Mesodermal cell (in vitro differentiated cells): ENCODE data around the gene AAMP.
A peak's percentile ranks its signal among the peaks of the same experiment; 100 is the strongest.

Experiments
- H3K27ac ChIP-seq: 2 replicates; pipeline ENCODE4 v1.7.0; 2013; ENCODE audit warnings: mild to moderate bottlenecking, low read depth, low read length, moderate library complexity; ENCODE audit not compliant: severe bottlenecking
- H3K36me3 ChIP-seq: 2 replicates; pipeline ENCODE4 v1.7.1; 2013; ENCODE audit warnings: mild to moderate bottlenecking, low read length, moderate library complexity; ENCODE audit not compliant: control insufficient read depth, insufficient read depth
- H3K4me1 ChIP-seq: one replicate; pipeline ENCODE4 v1.7.1; 2013; ENCODE audit warnings: mild to moderate bottlenecking, low read length; ENCODE audit not compliant: insufficient read depth, control insufficient read depth, poor library complexity, severe bottlenecking
- H3K4me3 ChIP-seq: 2 replicates; pipeline ENCODE4 v1.7.0; 2013; ENCODE audit warnings: low read length, control low read depth, mild to moderate bottlenecking; ENCODE audit not compliant: insufficient read depth, poor library complexity, severe bottlenecking; ENCODE audit errors: extremely low read depth
- H3K9me3 ChIP-seq: 2 replicates; pipeline ENCODE4 v1.7.1; 2013; ENCODE audit warnings: mild to moderate bottlenecking, low read length, moderate library complexity; ENCODE audit not compliant: control insufficient read depth
- WGBS, 2 experiments: methylation state at CpG; one replicate each; pipeline ENCODE4 v1.1.5; 2013; ENCODE audit warnings: missing lambda C conversion rate in 2 of 2; ENCODE audit not compliant: insufficient coverage in 2 of 2; 5-methylcytosine and 5-hydroxymethylcytosine counted together

Gene AAMP

GRCh38 chr2:218293715-218294429, 23.9 kb upstream of the AAMP start:
- Histone ChIP-seq H3K4me1 (peaks cover 39% of the 10 kb centered on the region), H3K4me3 (no peak overlapping the region), H3K9me3 (no peaks in the 10 kb centered on the region), H3K36me3 (no peaks in the 10 kb centered on the region), H3K27ac (no peak overlapping the region)
- WGBS, 2 experiments, result 50 to 67% methylated on average over 2 to 3 of the region's 5 CpGs

- no peak within 1 kb of the TSS for H3K27ac ChIP-seq
- H3K36me3 ChIP-seq, result no peaks in the 10 kb centered on the region
- peak within 1 kb of the TSS; percentile 51 for H3K4me3 ChIP-seq
- WGBS, 2 experiments, result 46% methylated on average over 23 to 30 of the region's 63 CpGs
- no peaks in the 10 kb centered on the region for H3K9me3 ChIP-seq
- H3K4me1 ChIP-seq, result peaks cover 37% of the 10 kb centered on the region
Observed at GRCh38 chr2:218292048-218293014, 22.4 kb upstream of the AAMP start, which contains the start of gene TMBIM1. TSS of gene TMBIM1 (minus strand) at chr2:218292503. CDS start at chr2:218282141, 10,362 bp downstream.

GRCh38 chr2:218291318-218292047, 21.5 kb upstream of the AAMP start:
- peak overlapping the region; percentile 51 for H3K4me3 ChIP-seq
- H3K4me1 ChIP-seq, result peaks cover 41% of the 10 kb centered on the region
- 88 to 90% methylated on average over 9 of the region's 12 CpGs for WGBS, 2 experiments
- no peak overlapping the region for H3K27ac ChIP-seq
- H3K36me3 ChIP-seq, result no peaks in the 10 kb centered on the region
- no peaks in the 10 kb centered on the region for H3K9me3 ChIP-seq

- Histone ChIP-seq H3K4me1 (peaks cover 43% of the 10 kb centered on the region), H3K9me3 (no peaks in the 10 kb centered on the region), H3K36me3 (no peaks in the 10 kb centered on the region), H3K4me3 (peak overlapping the region; percentile 51), H3K27ac (no peak overlapping the region)
- 84 to 89% methylated on average over 7 to 10 of the region's 12 CpGs for WGBS, 2 experiments
Observed at GRCh38 chr2:218290316-218291261, 20.7 kb upstream of the AAMP start.

- H3K9me3 ChIP-seq, result no peaks in the 10 kb centered on the region
- peak overlapping the region; percentile 12 for H3K4me3 ChIP-seq
- peaks cover 5% of the 10 kb centered on the region for H3K36me3 ChIP-seq
- WGBS, 2 experiments, result 80 to 91% methylated on average over 1 to 4 of the region's 6 CpGs
- H3K4me1 ChIP-seq, result peaks cover 44% of the 10 kb centered on the region
- H3K27ac ChIP-seq, result no peak overlapping the region
Observed at GRCh38 chr2:218289639-218290315, 19.8 kb upstream of the AAMP start.

GRCh38 chr2:218286570-218287459, 16.9 kb upstream of the AAMP start:
- Histone ChIP-seq H3K27ac (peak overlapping the region; percentile 96), H3K36me3 (peaks cover 8% of the 10 kb centered on the region), H3K4me1 (peaks cover 49% of the 10 kb centered on the region), H3K4me3 (peak overlapping the region; percentile 20), H3K9me3 (no peaks in the 10 kb centered on the region)
- WGBS, 2 experiments, result 22 to 33% methylated on average over 6 to 8 of the region's 11 CpGs

GRCh38 chr2:218285604-218286003, 15.7 kb upstream of the AAMP start:
- Histone ChIP-seq H3K9me3 (no peaks in the 10 kb centered on the region), H3K27ac (peak overlapping the region; percentile 96), H3K4me1 (peaks cover 44% of the 10 kb centered on the region), H3K4me3 (no peak overlapping the region), H3K36me3 (peaks cover 15% of the 10 kb centered on the region)
- WGBS, 2 experiments, result 92 to 96% methylated on average over 4 to 6 of the region's 6 CpGs

GRCh38 chr2:218284106-218284811, 14.3 kb upstream of the AAMP start:
- H3K27ac ChIP-seq, result no peak overlapping the region
- peaks cover 27% of the 10 kb centered on the region for H3K36me3 ChIP-seq
- H3K9me3 ChIP-seq, result no peaks in the 10 kb centered on the region
- no peak overlapping the region for H3K4me3 ChIP-seq
- peaks cover 32% of the 10 kb centered on the region for H3K4me1 ChIP-seq
- WGBS, 2 experiments, result 88 to 94% methylated on average over 10 to 12 of the region's 16 CpGs
